ENCODE data around the gene CTIF. TPM values are rescaled to one million over a fixed set of nuclear protein-coding genes. Genes with fewer than 3 reads are reported as not detected.
A peak's percentile ranks its signal among the peaks of the same experiment; 100 is the strongest.

CTIF gene
- total RNA-seq, 4 donors from 2014 or later, result 72.2 to 137 (median 86.5) TPM

DNA sequence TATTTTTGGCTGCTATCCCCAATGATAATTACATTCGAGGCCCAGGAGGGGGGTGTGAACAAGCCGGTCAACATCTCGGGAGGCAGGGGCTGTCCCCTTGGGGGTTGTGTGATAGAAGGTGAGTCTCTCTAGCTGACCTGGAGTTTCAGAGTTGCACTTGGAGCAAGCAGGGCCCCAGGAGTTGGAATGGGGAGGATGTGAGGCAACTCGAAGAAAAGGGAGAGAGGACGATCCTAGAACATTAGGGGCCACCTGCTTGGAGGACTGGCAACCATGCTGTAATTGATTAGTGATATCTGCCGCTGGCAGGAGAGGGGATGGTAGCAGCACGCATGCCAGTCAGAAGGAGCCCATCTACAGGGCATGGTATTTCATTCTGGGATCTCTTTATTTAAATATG, 122.6 kb downstream of the CTIF start:
- TF ChIP-seq POLR2A (IDR thresholded peaks at IDR 0.05) (no peak), EP300 (IDR thresholded peaks at IDR 0.05) (no peak)
- TF ChIP-seq, protein P1, sequence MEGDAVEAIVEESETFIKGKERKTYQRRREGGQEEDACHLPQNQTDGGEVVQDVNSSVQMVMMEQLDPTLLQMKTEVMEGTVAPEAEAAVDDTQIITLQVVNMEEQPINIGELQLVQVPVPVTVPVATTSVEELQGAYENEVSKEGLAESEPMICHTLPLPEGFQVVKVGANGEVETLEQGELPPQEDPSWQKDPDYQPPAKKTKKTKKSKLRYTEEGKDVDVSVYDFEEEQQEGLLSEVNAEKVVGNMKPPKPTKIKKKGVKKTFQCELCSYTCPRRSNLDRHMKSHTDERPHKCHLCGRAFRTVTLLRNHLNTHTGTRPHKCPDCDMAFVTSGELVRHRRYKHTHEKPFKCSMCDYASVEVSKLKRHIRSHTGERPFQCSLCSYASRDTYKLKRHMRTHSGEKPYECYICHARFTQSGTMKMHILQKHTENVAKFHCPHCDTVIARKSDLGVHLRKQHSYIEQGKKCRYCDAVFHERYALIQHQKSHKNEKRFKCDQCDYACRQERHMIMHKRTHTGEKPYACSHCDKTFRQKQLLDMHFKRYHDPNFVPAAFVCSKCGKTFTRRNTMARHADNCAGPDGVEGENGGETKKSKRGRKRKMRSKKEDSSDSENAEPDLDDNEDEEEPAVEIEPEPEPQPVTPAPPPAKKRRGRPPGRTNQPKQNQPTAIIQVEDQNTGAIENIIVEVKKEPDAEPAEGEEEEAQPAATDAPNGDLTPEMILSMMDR (IDR thresholded peaks at IDR 0.05), result no peak
- H3K36me3 ChIP-seq, result peaks cover 0 to 15% (median 0%) of the 10 kb centered on the region in 3 donors
- peaks cover 0 to 58% (median 4%) of the 10 kb centered on the region in 4 donors for H3K4me1 ChIP-seq
- H3K4me3 ChIP-seq, result no peak overlapping the region
- no peaks in the 10 kb centered on the region for H3K9me3 ChIP-seq
- H3K27ac ChIP-seq, result peak overlapping the region in 2 of 4 donors; percentile 60 to 87
- 71 to 77% methylated on average over 7 of the region's 7 CpGs for WGBS, 2 donors
- no peak for DNase-seq (ENCODE audit: low spot score in 2 of 2)
- H3K27me3 ChIP-seq, result no peaks in the 10 kb centered on the region

DNA sequence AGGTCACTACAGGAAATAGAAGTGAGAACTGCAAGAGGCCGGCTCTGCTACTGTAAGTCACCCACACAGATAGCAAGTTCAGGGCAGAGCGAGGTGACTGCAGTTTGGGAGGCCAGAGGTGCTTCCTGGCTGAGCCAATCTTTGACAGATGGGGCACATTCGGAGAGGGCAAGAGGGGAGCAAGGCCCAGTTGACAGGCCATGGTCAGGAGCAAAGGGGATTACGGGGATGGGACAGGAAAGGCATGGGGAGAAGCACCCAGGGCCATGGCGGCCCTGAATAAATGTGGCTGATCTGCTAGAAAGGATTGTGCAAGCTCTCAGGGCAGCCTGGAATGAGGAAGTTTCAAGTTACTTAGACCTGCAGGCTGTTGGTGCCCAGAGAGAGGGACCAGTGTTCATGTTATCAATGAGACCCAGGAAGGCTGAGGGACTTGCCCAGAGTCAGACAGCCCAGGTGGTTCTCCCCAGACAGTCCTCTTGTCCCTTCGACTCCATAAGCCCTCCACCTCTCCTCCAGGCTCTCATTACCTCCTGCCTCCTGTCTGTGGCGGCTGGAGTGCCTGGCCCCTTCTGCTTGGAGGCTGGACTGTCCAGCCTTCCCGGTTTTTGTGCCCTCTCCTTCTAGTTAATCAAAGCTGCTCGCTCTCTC, 123.3 kb downstream of the CTIF start:
- Histone ChIP-seq H3K27me3 (no peaks in the 10 kb centered on the region), H3K27ac (peak overlapping the region in 3 of 4 donors; percentile 11 to 87 (median 60)), H3K4me3 (no peak overlapping the region), H3K4me1 (peaks cover 0 to 51% (median 4%) of the 10 kb centered on the region in 4 donors), H3K36me3 (peaks cover 0 to 20% (median 0%) of the 10 kb centered on the region in 3 donors), H3K9me3 (no peaks in the 10 kb centered on the region)
- DNase-seq (ENCODE audit: low spot score in 2 of 2), result no peak
- WGBS, 2 donors, result 64 to 67% methylated on average over 9 of the region's 9 CpGs
- TF ChIP-seq POLR2A (IDR thresholded peaks at IDR 0.05), result no peak
- no peak for TF ChIP-seq EP300 (IDR thresholded peaks at IDR 0.05)
- TF ChIP-seq, protein P1 (IDR thresholded peaks at IDR 0.05), result no peak

DNA sequence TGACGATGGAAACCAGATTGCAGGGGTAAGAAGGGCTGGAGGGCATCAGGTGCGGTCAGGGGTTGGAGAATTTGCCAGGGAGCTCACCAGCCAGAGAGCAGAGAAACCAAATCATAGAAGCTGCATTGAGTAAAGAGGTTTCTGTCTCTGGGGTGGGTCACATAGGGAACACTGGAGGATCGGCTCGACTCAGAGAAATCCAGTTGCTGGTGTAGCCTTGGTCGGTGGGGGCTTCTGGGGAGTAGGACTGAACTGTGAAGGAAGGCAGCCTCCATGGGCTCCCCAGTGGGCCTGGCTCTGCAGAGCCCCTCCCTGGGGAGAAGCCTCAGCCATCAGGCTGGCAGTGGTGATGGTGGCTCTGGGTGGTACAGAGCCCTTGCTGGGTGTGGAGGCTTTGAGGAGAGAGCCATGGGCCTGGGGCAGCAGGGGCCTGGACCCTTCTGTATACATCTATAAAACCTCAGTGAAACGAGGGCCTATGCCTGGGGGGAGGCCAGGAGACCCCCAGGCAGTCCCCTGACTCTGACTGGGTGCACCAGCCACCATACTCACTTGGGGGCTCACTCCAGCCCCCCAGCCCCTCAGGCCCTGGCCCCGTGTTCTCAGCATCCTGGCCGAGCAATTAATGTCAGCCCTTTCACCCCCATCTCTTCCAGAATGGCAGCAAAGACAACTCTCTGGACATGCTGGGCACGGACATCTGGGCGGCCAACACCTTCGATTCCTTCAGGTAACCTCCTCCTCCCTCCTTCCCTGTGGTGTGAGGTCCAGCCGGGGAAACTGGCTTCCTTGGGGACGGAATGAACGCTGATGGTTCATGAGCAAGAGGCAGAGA, 124.5 kb downstream of the CTIF start:
- Histone ChIP-seq H3K4me3 (no peak overlapping the region), H3K36me3 (peaks cover 0 to 32% (median 0%) of the 10 kb centered on the region in 3 donors), H3K9me3 (no peaks in the 10 kb centered on the region), H3K27ac (peak overlapping the region in 1 of 4 donors; percentile 87), H3K27me3 (no peaks in the 10 kb centered on the region), H3K4me1 (peaks cover 0 to 41% (median 0%) of the 10 kb centered on the region in 4 donors)
- TF ChIP-seq POLR2A (IDR thresholded peaks at IDR 0.05) (no peak), EP300 (IDR thresholded peaks at IDR 0.05) (no peak)
- TF ChIP-seq, protein P1 (IDR thresholded peaks at IDR 0.05), result no peak
- no peak for DNase-seq (ENCODE audit: low spot score in 2 of 2)
- WGBS, 2 donors, result 90% methylated on average over 14 of the region's 14 CpGs

DNA sequence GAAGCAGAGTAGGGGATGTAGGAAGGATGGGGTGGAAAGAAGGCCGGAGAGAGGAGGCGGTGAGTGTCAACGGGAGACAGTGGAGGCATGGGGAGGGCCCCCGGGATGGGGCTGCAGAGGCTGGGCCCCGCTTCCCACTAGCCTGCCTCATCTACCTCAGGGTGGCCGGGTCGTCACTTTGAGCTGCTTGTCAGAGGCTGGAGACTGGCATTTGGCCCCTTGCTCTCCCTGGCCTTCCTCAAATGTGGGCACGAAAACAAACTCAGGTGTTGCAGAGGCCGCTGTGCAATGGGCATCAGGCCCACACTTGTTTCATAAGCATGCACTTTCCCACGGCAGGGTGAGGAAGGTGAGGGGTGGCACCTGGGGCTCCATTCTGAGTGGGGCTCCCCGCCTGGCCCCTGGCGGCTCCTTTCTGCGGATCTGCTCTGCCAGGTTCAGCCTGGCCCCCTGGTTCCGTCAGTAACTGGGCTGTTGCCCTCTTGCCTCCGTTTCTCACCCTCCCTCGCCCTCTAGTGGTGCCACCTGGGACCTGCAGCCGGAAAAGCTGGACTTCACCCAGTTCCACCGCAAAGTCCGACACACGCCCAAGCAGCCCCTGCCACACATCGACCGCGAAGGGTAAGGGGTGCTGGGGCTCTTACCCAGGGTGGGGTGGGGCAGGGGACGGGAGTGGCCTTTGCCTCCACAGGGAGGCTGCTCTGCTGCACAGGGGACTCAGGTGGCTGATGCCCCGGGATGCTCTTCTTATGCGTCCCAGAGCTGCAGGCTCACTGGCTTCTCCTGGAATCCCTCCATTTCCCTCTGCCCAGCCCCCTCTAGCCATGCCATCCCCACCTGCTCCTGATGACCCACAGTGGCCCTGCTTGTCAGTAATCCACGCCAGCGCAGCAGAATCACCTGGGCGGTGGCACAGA, 125.4 kb downstream of the CTIF start:
- Histone ChIP-seq H3K4me1 (peaks cover 0 to 41% (median 0%) of the 10 kb centered on the region in 4 donors), H3K27ac (peak overlapping the region in 1 of 4 donors; percentile 87), H3K36me3 (peaks cover 0 to 37% (median 0%) of the 10 kb centered on the region in 3 donors), H3K9me3 (no peaks in the 10 kb centered on the region), H3K4me3 (no peak overlapping the region), H3K27me3 (no peaks in the 10 kb centered on the region)
- 53 to 66% methylated on average over 19 to 29 of the region's 29 CpGs for whole genome bisulfite sequencing, 2 donors
- peak; percentile 67 to 83 for DNase-seq (ENCODE audit: low spot score in 2 of 2)
- TF ChIP-seq EP300 (IDR thresholded peaks at IDR 0.05) (peak in 1 of 2 donors; percentile 9), POLR2A (IDR thresholded peaks at IDR 0.05) (no peak)
- TF ChIP-seq, protein P1 (IDR thresholded peaks at IDR 0.05), result peak; percentile 82 to 89 (median 88)
